ENCODE data around the gene COL17A1. TPM values are rescaled to one million over a fixed set of nuclear protein-coding genes. Genes with fewer than 3 reads are reported as not detected.

Gene COL17A1
- total and polyA plus RNA-seq, 2 of the 13 experiments (the other 11 are each of a cell fraction or from before 2014, with no cell fraction given) = 0.03 TPM; not detected in 1

GRCh38 chr10:104043185-104043830 is 42.4 kb downstream of the COL17A1 start (continued):
- no peak for TF ChIP-seq PBX2 (CRISPR knock-in tag; IDR thresholded peaks at IDR 0.05)
- no peak for TF ChIP-seq ZBTB43 (CRISPR knock-in tag; conservative IDR thresholded peaks at IDR 0.05)
- no peak for TF ChIP-seq FOXP1 (IDR thresholded peaks at IDR 0.05)
- TF ChIP-seq FOXP1 (CRISPR knock-in tag; IDR thresholded peaks at IDR 0.05) = no peak
- no peak for TF ChIP-seq KLF15 (CRISPR knock-in tag; IDR thresholded peaks at IDR 0.05; ENCODE audit: borderline replicate concordance)
- no peak for TF ChIP-seq MXI1 (IDR thresholded peaks at IDR 0.05; ENCODE audit: borderline replicate concordance, low read depth, low read length)
- TF ChIP-seq ZFAT (CRISPR knock-in tag; conservative IDR thresholded peaks at IDR 0.05) = no peak

- Histone ChIP-seq H3K27ac (ENCODE audit: extremely low read length, insufficient read depth, low read length) (no peak overlapping the region), H3K4me3 (replicated peaks in 1 of 3; ENCODE audit: insufficient read depth in 1 of 3, low read depth in 2 of 3, low read length in 3 of 3) (no peak overlapping the region), H3K9ac (ENCODE audit: insufficient read depth, low read depth, low read length) (no peak overlapping the region), H3K4me2 (ENCODE audit: low read depth, low read length) (no peak overlapping the region), H2AFZ (ENCODE audit: low read length) (no peak overlapping the region), H3K4me1 (ENCODE audit: insufficient read depth, low read length) (no peaks in the 10 kb centered on the region; the same call in 1 of the 2 replicates), H3K27me3 (ENCODE audit: control insufficient read depth in 1 of 2, insufficient read depth in 2 of 2, low read length in 2 of 2) (peaks cover 5 to 46% of the 10 kb centered on the region in 2 experiments), H3K9me3 (ENCODE audit: low read length) (no peaks in the 10 kb centered on the region), H4K20me1 (ENCODE audit: insufficient read depth, low read length) (no peaks in the 10 kb centered on the region), H3K79me2 (ENCODE audit: insufficient read depth, low read length) (no peaks in the 10 kb centered on the region), H3K36me3 (replicated peaks in 1 of 2; ENCODE audit: control insufficient read depth in 1 of 2, insufficient read depth in 2 of 2, low read length in 2 of 2) (no peaks in the 10 kb centered on the region)
- POLR2A ChIA-PET = no interaction called here
- intact Hi-C loops (cut with micrococcal nuclease; ENCODE audit: unreplicated experiment) = no loop called here
- FAIRE-seq (no peak), DNase-seq (ENCODE audit: low spot score) (no peak), ATAC-seq (no peak)
- no TSS peak for BruUV-seq (replicated peaks)
- in situ Hi-C loops (cut with HindIII; ENCODE audit: extremely low pct_ligation_motif_present, low pct_unique_long_range_greater_than_20kb) = loop anchor here (10.0 kb wide), 1 partner anchor 313 kb away; the partner anchor contains the start of gene CFAP58
- CTCF ChIA-PET (ENCODE audit: low intra/inter-chr PET ratio, low total read pairs) = no interaction called here
- 24% methylated on average over 10 of the region's 14 CpGs for WGBS (ENCODE audit: low lambda C conversion rate)
- TF ChIP-seq FOXA1 (IDR thresholded peaks at IDR 0.05) (no peak), FOXA1 (CRISPR knock-in tag; IDR thresholded peaks at IDR 0.05) (no peak), ZFX (CRISPR knock-in tag; IDR thresholded peaks at IDR 0.05; ENCODE audit: low read depth) (no peak), ZNF329 (CRISPR knock-in tag; IDR thresholded peaks at IDR 0.05; ENCODE audit: low read depth) (no peak), GMEB2 (CRISPR knock-in tag; IDR thresholded peaks at IDR 0.05; ENCODE audit: low read depth) (no peak), ZNF605 (CRISPR knock-in tag; IDR thresholded peaks at IDR 0.05) (no peak), ZNF276 (CRISPR knock-in tag; IDR thresholded peaks at IDR 0.05; ENCODE audit: low read depth) (no peak), ZNF800 (CRISPR knock-in tag; IDR thresholded peaks at IDR 0.05) (no peak)
These were observed 43.7 kb downstream of the COL17A1 start for GRCh38 chr10:104041891-104042535.
